Measurements from ENCODE around the gene DNMT3B. TPM values are rescaled to one million over a fixed set of nuclear protein-coding genes. Genes with fewer than 3 reads are reported as not detected.

DNMT3B gene
- total RNA-seq, 4 donors from 2014 or later: 2.7 to 5.0 (median 2.9) TPM

- 77% methylated on average over 9 of the region's 9 CpGs for WGBS
- H3K4me3 ChIP-seq: no peak overlapping the region
Observed at GRCh38 chr20:32767418-32768198, 5.4 kb downstream of the DNMT3B start.

GRCh38 chr20:32772046-32772445 is 9.9 kb downstream of the DNMT3B start:
- Histone ChIP-seq H3K9me3 (no peaks in the 10 kb centered on the region), H3K27ac (no peak overlapping the region), H3K36me3 (no peaks in the 10 kb centered on the region), H3K4me3 (no peak overlapping the region), H3K4me1 (peaks cover 16% of the 10 kb centered on the region), H3K27me3 (no peaks in the 10 kb centered on the region)
- no peak for DNase-seq (ENCODE audit: low spot score in 2 of 2)
- TF ChIP-seq, protein P1, sequence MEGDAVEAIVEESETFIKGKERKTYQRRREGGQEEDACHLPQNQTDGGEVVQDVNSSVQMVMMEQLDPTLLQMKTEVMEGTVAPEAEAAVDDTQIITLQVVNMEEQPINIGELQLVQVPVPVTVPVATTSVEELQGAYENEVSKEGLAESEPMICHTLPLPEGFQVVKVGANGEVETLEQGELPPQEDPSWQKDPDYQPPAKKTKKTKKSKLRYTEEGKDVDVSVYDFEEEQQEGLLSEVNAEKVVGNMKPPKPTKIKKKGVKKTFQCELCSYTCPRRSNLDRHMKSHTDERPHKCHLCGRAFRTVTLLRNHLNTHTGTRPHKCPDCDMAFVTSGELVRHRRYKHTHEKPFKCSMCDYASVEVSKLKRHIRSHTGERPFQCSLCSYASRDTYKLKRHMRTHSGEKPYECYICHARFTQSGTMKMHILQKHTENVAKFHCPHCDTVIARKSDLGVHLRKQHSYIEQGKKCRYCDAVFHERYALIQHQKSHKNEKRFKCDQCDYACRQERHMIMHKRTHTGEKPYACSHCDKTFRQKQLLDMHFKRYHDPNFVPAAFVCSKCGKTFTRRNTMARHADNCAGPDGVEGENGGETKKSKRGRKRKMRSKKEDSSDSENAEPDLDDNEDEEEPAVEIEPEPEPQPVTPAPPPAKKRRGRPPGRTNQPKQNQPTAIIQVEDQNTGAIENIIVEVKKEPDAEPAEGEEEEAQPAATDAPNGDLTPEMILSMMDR (IDR thresholded peaks at IDR 0.05): no peak
- TF ChIP-seq EP300 (IDR thresholded peaks at IDR 0.05) (no peak), POLR2AphosphoS5 (IDR thresholded peaks at IDR 0.05) (no peak), POLR2A (IDR thresholded peaks at IDR 0.05) (no peak)
- WGBS: 91% methylated on average over 3 of the region's 3 CpGs

More at GRCh38 chr20:32767418-32768198, 5.4 kb downstream of the DNMT3B start:
- no peak for DNase-seq (ENCODE audit: low spot score in 2 of 2)
- Histone ChIP-seq H3K9me3 (no peaks in the 10 kb centered on the region), H3K27ac (no peak overlapping the region), H3K27me3 (no peaks in the 10 kb centered on the region), H3K36me3 (no peaks in the 10 kb centered on the region), H3K4me1 (peaks cover 22% of the 10 kb centered on the region)
- TF ChIP-seq POLR2AphosphoS5 (IDR thresholded peaks at IDR 0.05) (no peak), EP300 (IDR thresholded peaks at IDR 0.05) (no peak), POLR2A (IDR thresholded peaks at IDR 0.05) (no peak)
- TF ChIP-seq, protein P1 (IDR thresholded peaks at IDR 0.05): no peak

DNA sequence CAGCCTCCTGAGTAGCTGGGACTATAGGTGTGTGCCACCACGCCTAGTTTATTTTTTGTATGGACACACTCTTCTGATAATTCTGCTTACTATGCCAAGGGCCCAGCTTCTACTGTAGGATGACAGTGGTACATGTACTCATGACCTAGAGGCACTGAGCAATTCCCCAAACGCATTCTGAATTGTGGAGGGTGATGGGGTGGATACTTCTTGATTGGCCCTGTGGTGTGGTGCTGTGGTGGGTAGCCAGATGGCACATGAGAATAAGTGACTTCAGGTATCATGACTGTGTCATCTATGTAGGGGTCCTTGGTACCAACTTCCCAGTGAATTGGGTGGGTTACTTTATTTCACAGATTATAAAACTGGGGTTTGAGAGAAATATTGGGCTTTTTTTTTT is 11.0 kb downstream of the DNMT3B start:
- H3K4me3 ChIP-seq: no peak overlapping the region
- no peaks in the 10 kb centered on the region for H3K36me3 ChIP-seq
- no peaks in the 10 kb centered on the region for H3K27me3 ChIP-seq
- TF ChIP-seq EP300 (IDR thresholded peaks at IDR 0.05): no peak
- TF ChIP-seq POLR2A (IDR thresholded peaks at IDR 0.05): no peak
- TF ChIP-seq, protein P1 (IDR thresholded peaks at IDR 0.05): no peak
- TF ChIP-seq POLR2AphosphoS5 (IDR thresholded peaks at IDR 0.05): no peak
- H3K4me1 ChIP-seq: peaks cover 19% of the 10 kb centered on the region
- no peak for DNase-seq (ENCODE audit: low spot score in 2 of 2)
- H3K27ac ChIP-seq: no peak overlapping the region
- no peaks in the 10 kb centered on the region for H3K9me3 ChIP-seq
- WGBS: 91% methylated on average over 2 of the region's 2 CpGs

DNA sequence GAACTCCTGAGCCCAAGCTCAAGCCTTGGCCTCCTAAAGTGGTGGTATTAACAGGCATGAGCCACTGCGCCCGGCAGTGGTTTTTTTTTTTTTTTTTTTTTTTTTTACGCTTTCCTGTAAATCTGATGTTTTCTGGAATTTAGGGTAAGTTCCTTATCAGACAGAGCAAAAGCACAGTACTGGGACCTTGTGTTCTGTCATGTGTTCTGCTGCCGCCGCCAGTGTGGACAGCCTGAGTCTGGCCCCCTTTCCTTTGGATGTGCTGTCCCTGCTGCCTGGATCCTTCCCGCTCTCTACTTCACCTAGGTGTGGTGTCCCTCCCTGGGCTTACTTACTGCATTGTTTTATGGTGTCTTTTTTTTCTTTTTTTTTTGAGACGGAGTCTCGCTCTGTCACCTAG is 11.7 kb downstream of the DNMT3B start:
- TF ChIP-seq, protein P1 (IDR thresholded peaks at IDR 0.05): no peak
- no peak for TF ChIP-seq POLR2A (IDR thresholded peaks at IDR 0.05)
- no peak for TF ChIP-seq EP300 (IDR thresholded peaks at IDR 0.05)
- no peak for TF ChIP-seq POLR2AphosphoS5 (IDR thresholded peaks at IDR 0.05)
- no peak for DNase-seq (ENCODE audit: low spot score in 2 of 2)
- Histone ChIP-seq H3K27me3 (no peaks in the 10 kb centered on the region), H3K4me3 (no peak overlapping the region), H3K27ac (no peak overlapping the region), H3K9me3 (no peaks in the 10 kb centered on the region), H3K36me3 (no peaks in the 10 kb centered on the region), H3K4me1 (peaks cover 19% of the 10 kb centered on the region)
- WGBS: 90% methylated on average over 8 of the region's 8 CpGs

DNA sequence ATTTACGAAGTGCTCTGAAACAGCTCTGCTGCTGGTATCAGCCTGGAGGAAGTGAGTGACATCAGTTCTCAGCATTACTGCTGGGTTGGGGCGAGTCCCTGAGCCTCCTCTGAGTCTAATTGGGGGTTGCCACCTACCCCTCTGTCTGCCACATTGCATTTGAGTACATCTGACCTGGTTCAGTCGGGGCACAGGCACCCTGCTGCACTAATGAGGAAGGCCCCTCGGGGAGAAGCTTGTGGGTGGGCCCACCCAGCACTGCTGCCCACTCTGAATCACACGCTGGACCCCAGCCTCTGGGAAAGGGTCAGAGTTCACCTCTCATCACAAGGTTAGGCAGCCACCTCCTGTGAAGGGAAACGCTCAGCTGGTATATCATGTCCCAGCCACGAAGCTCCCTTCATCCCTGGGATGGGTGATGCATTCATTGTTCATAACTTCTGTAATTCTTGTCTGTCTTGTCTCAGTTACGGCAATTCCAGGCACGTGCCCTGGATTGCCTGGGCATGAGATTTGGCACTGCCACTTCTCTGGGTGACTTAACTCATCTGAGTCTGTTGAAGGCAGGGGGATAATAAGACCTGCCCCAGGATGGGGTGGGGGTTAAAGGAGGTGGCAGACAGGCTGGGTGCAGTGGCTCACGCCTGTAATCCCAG is 13.3 kb downstream of the DNMT3B start:
- Histone ChIP-seq H3K9me3 (no peaks in the 10 kb centered on the region), H3K27me3 (no peaks in the 10 kb centered on the region), H3K4me3 (no peak overlapping the region), H3K27ac (peak overlapping the region; percentile 26), H3K4me1 (peaks cover 19% of the 10 kb centered on the region), H3K36me3 (no peaks in the 10 kb centered on the region)
- TF ChIP-seq POLR2A (IDR thresholded peaks at IDR 0.05) (no peak), POLR2AphosphoS5 (IDR thresholded peaks at IDR 0.05) (no peak), EP300 (IDR thresholded peaks at IDR 0.05) (no peak)
- TF ChIP-seq, protein P1 (IDR thresholded peaks at IDR 0.05): no peak
- DNase-seq (ENCODE audit: low spot score in 2 of 2): no peak
- 67% methylated on average over 8 of the region's 10 CpGs for WGBS
